Retinal pigment epithelial cell (primary cell): Measurements from ENCODE around the gene NUP210L.
"Not testable (repeated sequence)": the region's sequence is repeated elsewhere in the genome, so short reads cannot be mapped to it uniquely, and the experiment has no call there.

ENCODE experiments used
- DNase-seq: peaks from one replicate; pipeline ENCODE4 v3.0.0-alpha.2; 2010; ENCODE audit warnings: low read depth
- H3K4me3 ChIP-seq: 2 replicates; pipeline ENCODE4 v1.5.1; 2011; ENCODE audit warnings: mild to moderate bottlenecking, low read length, control low read depth, moderate library complexity
- TF ChIP-seq, protein P1 (sequence below): conservative IDR thresholded peaks from 2 replicates; pipeline ENCODE4 v1.5.1; 2011; ENCODE audit warnings: low read depth, low read length, control low read depth, inconsistent platforms

The NUP210L gene

DNA sequence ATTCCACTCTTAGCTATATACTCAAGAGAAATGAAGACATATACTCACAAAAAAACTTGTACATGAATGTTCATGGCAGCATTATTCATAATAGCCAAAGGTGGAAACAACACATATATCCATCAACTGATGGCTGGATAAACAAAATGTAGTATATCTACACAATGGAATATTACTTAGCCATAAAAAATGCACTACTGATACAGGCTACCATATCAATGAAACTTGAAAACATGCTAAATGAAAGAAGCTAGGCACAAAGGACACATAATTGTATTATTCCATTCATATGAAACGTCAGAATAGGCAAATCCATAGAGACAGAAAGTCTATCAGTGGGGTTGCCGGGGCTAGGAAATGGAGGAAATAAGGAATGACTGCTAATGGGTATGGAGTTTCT is 67.3 kb downstream of the NUP210L start:
- TF ChIP-seq, protein P1, sequence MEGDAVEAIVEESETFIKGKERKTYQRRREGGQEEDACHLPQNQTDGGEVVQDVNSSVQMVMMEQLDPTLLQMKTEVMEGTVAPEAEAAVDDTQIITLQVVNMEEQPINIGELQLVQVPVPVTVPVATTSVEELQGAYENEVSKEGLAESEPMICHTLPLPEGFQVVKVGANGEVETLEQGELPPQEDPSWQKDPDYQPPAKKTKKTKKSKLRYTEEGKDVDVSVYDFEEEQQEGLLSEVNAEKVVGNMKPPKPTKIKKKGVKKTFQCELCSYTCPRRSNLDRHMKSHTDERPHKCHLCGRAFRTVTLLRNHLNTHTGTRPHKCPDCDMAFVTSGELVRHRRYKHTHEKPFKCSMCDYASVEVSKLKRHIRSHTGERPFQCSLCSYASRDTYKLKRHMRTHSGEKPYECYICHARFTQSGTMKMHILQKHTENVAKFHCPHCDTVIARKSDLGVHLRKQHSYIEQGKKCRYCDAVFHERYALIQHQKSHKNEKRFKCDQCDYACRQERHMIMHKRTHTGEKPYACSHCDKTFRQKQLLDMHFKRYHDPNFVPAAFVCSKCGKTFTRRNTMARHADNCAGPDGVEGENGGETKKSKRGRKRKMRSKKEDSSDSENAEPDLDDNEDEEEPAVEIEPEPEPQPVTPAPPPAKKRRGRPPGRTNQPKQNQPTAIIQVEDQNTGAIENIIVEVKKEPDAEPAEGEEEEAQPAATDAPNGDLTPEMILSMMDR: no peak
- H3K4me3 ChIP-seq: no peak overlapping the region
- DNase-seq: no peak

DNA sequence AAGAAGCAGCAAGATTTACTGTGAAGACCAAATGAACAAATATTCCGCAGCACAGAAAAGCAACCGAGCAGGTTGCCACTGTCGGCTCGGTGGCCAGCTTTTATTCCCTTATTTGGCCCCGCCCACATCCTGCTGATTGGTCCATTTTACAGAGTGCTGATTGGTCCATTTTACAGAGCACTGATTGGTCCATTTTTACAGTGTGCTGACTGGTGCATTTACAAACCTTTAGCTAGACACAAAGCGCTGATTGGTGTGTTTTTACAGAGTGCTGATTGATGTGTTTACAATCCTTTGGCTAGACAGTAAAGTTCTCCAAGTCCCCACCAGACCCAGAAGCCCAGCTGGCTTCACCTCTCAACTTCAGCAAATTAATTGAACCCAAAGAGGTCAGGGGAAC is 71.8 kb downstream of the NUP210L start:
- DNase-seq, H3K4me3 ChIP-seq: not testable (repeated sequence)

GRCh38 chr1:154081386-154082126 is 73.3 kb downstream of the NUP210L start:
- DNase-seq: no peak
- TF ChIP-seq, protein P1: no peak
- no peak overlapping the region for H3K4me3 ChIP-seq

GRCh38 chr1:154076413-154076812 is 78.5 kb downstream of the NUP210L start:
- H3K4me3 ChIP-seq: no peak overlapping the region
- DNase-seq: no peak
- TF ChIP-seq, protein P1: no peak

DNA sequence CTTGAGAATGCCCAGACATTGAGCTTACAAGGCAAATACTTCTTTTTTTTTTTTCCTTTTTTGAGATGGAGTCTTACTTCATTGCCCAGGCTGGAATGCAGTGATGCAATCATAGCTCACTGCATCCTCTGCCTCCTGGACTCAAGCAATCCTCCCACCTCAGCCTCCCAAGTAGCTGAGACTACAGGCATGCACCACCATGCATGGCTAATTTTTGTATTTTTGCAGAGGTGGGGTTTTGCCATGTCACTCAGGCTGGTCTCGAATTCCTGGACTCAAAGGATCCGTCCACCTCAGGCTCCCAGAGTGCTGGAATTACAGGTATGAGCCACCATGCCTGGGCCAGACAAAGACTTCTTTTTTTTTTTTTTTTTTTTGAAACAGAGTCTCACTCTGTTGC is 79.1 kb downstream of the NUP210L start:
- H3K4me3 ChIP-seq: no peak overlapping the region
- TF ChIP-seq, protein P1: no peak
- no peak for DNase-seq

DNA sequence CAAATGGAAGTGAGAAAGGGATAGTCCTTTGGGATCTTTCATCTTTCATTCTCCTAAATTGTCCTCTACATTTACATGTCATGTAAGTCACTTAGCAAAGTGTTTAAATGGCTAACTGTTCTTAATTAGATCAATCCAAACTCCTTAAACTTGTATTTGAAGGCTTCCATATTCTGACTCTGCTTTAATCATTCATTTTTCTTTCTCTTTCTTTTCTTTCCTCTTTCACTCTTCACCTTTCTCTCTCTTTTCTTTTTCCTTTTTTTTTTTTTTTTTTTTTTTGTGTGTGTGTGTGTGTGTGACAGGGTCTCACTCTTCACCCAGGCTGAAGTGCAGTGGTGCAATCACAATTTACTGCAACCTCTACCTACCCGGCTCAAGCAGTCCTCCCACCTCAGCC is 92.6 kb downstream of the NUP210L start:
- H3K4me3 ChIP-seq: no peak overlapping the region
- TF ChIP-seq, protein P1: no peak
- no peak for DNase-seq

- DNase-seq: not testable (repeated sequence)
Measured at GRCh38 chr1:154047436-154047835, 107.4 kb downstream of the NUP210L start.

DNA sequence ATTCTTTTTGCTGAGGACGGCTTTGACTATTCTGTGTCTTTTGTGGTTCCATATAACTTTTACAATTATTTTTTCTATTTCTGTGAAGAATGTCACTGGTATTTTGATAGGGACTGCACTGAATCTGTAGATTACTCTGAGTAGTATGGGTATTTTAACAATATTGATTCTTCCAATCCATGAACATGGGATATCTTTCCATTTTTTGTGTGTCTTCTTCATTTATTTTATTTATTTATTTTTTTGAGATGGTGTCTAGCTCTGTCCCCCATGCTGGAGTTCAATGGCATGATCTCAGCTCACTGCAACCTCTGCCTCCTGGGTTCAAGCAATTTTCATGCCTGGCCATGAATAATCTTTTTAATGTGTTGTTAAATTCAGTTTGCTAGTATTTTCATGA is 121.2 kb downstream of the NUP210L start:
- not testable (repeated sequence) for DNase-seq, H3K4me3 ChIP-seq

More at GRCh38 chr1:154047436-154047835, 107.4 kb downstream of the NUP210L start:
- not testable (repeated sequence) for H3K4me3 ChIP-seq

GRCh38 chr1:154019940-154020339 is 134.9 kb downstream of the NUP210L start:
- no peak for DNase-seq
- H3K4me3 ChIP-seq: no peak overlapping the region
- TF ChIP-seq, protein P1: no peak
